GM19351 (cell line): Measurements from ENCODE around the gene SHC1.

Experiments
- ATAC-seq: cut with Tn5 transposase; IDR thresholded peaks from one replicate; pipeline ENCODE4 v1.9.1; 2021; ENCODE audit warnings: mild to moderate bottlenecking, moderate library complexity; ENCODE audit not compliant: unreplicated experiment

The SHC1 gene

DNA sequence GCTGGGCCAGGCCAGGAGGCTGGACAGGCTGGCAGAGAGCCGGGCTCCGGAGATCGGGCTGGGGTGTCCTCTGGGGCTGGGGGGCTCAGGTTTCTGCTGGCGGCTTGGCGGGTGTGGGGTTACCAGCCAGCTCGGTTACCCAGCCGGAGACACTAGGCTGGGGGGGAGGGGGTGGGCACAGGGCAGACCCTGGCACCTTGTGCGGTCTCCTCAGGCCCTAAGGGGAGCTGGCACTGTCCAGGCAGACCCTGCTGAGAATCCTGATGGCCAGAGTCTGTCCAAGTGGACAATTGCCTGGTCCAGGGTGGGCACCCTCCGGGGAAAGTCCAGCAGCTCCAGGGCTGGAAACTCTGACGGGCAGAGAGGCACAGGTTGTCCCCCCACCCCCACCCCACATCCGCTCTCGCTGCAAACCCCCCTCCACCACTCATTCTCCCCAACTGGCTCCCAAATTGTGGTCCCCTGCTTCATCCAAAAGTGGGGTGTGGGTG lies 38.7 kb upstream of the SHC1 start:
- ATAC-seq = no peak

DNA sequence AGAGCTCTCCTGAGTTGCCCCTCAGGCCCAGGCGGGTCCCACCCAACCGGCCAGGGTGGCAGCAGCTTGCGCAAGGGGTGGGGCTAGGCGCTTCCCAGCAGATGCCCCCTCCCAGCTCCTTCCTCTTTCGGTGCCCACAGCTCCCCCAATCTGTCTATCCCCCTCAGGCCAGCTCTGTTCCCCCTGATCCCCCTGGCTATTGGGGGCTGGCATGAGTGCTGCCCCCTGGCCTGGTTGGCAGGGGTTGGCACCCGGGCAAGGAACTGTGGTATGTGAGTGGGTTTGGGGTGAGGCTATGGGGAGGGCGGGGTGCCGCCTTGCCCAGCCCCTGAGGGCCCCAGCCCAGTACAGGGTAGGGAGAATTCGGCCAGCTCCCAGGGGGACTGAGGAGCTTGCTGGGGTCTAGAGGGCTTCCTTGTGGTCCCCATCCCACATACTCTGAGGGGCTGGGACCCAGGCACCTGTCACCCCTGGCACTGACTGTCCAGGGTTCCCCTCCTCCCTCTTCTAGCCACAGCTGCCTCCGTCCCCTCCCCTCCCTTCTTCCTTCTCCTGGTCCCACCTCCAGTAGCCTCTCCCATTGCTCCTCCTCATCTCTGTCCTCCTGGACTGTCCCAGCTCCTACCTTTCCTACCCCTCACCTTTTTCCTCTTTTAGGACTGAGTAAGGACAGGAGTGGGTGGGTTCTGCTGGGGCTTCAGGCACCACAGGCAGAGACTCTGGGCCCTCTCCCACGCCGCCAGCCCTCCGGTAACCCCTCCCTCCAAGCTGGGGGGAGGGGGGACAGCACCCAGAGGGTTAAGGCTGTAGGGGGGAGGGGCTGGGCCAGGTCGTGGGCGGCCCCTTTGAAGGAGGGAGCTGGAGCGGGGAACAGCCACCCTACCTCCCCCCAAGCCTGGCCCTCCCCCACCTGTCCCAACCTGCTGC lies 37.7 kb upstream of the SHC1 start:
- no peak for ATAC-seq

DNA sequence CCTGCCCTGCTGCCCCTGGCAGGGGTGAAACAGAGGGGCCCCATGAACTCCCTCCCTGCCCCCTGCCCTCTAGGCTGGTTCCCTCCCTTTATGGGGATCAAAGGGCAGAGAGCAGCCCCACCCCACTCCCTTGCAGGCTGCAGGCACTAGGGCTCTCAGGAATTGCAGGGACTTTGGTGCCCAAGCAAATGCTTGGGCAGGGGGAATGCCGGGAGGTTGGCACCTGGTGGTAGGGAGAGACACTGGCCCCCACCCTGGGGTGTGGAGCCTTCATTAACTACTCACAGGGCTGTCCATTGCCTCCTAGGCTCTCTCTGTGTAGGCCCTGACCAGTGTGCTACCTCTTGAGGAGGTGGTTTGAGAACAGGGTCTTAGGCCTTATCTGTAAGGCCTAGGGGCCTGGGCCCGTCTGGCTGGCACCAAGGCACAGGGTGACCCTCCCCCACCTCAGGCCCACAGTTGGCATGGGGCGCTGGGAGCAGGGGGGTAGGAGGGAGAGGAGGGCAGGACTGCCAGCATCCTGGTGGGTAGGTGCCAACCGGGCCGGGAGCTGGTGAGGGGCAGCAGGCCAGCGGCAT lies 36.8 kb upstream of the SHC1 start:
- no peak for ATAC-seq

DNA sequence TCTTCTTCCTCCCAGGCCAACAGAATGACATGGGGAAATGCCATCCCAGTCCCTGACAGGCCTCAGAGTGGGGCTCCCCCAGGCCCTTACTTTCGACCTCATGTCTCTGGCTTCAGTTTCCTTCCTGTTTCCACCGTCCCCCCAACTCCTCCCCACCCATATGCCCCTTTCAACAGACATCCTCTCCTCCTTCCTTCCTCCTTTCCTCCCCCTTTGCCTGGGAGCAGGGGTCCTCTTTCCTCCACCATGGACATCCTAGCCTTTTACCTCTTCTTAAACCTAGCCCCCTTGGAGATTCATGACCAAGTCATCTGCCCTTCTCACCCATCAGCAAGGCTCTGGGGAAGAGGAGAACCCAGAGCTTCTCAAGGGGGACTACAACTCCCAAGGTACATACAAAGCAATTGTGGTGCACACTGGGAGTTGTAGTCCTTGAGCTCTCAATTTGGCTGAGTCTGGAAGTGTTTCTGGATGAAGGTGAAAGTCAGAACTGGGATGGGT lies 36.1 kb upstream of the SHC1 start:
- no peak for ATAC-seq

DNA sequence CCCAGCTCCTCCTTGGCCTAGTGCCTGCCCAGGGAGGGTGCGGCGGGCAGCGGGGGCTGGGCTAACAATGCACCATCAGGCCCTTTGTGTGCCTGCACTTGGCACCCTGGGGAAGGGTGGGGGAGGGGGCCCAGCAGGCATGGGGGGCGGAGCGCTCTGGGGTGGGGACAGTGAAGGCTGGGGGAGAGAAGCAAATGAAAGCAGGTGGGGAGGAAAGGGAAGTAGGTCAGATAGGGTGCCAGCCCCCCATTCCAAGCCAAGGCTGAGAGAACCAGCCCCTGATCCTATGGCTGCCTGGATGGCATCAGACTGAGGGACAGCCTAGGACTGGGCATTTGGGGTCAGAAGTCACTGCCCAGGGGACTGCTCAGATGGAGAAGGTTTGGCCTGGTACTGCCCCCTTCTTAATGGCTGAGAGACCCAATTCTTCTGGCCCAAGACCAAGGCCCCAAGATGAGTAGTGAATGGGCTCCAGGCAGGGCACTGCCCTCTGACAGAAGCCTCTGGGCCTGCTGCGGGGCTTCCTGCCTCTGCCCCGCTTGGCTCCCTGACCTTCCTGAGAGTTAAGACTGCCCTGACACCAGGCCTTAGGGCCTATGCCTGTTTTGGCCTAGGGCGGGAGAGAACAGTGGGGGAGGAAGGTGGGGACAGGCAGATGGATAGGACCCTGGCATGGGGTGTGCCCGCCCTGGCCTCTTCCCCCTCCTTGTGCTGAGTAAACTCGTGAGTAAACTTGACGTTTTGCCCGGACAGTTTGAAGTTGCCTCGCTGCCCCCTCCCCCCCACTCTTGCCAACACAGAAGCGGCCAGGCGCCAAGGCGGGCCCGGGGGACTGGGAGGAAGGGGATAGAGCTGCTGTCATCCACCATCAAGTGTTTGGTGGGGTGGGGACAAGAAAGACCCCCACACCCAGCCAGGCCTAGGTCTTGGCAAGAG lies 34.8 kb upstream of the SHC1 start:
- no peak for ATAC-seq

DNA sequence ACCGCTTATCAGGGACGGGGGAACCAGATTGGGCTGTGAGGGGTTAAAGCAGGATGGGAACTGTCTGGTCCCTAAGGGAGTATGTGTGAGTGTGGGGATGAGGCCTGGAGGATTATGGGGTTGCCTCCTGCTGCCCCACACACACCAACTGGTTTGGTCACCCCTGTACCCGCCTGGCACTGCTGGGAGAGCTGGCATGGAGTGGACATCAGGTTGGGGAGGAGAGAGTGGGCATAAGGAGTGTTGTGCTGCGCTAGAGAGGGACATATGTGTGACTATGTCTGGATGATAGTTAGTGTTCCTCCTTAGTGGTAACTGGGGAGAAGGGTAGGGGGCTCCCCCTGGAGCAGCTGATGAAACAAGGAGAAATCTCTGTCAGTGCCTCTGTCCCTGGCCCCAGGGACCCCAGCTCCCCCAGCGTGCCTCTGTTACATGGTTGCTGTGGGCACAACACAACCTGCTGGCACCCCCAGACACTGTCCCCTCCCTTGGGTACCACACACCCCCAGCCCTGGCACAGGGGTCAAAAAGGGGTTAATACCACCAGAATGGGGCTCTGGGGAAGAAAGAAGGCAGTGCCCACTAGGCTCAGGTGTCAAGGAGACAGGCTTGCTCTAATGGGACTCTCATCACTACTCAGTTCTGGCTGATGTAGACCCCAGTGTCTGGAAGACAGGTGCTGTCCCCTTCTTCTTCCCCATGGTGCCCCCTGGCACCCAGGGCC lies 34.0 kb upstream of the SHC1 start:
- no peak for ATAC-seq

DNA sequence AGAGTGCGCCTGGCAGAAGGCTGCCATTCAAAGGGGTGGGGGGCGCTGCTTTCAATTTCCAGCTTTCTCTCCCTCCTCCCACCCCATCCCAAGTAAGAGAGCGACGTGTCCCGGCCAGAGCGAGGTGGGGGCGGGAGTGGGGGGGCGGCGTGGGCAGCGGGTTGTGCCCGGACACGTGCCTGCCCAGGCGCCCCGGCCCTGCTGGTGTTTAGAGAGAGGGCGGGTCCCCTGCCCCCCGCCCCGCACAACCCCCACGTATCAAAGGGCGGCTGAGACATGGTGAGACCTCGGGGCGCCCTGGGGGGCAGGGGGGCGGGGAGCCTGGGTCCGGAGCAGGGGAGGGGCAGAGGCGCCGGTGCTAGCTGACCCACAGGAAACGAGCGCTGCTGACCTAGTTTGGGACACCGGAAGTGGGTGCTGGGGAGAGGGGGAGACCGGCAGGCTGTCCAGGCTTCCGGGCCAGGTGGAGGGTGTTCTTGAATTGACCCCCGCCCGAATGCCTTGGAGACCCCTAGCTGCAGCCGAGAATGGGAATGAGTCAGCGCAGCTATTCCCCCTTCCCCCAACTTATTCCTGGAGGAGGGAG lies 33.3 kb upstream of the SHC1 start:
- ATAC-seq = no peak

DNA sequence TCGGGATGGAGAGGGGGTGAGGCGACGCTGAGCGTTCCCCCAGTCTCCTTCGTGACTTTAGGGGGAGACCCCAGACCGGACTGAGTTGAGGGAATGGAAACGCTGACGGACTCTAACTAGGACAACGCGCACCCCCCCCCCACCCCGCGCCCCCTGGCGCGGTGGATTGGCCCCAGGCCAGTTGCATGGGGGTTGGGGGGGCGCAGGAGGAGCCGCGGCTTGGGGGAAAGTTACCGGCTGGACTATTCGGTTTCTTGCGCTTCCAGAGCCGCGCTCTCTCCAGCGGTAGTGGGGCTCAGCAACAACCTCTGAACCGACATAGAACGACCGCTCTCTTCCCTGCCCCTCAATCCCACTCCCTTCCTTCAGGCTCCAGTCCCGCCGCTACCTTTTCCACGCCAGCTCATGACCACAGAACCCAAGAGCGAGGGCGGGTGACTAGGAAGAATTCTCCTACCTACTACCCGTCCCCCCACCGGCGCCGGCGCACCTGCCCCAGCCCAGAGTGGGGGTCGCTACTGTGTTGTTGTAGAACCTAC lies 32.7 kb upstream of the SHC1 start:
- ATAC-seq = no peak

DNA sequence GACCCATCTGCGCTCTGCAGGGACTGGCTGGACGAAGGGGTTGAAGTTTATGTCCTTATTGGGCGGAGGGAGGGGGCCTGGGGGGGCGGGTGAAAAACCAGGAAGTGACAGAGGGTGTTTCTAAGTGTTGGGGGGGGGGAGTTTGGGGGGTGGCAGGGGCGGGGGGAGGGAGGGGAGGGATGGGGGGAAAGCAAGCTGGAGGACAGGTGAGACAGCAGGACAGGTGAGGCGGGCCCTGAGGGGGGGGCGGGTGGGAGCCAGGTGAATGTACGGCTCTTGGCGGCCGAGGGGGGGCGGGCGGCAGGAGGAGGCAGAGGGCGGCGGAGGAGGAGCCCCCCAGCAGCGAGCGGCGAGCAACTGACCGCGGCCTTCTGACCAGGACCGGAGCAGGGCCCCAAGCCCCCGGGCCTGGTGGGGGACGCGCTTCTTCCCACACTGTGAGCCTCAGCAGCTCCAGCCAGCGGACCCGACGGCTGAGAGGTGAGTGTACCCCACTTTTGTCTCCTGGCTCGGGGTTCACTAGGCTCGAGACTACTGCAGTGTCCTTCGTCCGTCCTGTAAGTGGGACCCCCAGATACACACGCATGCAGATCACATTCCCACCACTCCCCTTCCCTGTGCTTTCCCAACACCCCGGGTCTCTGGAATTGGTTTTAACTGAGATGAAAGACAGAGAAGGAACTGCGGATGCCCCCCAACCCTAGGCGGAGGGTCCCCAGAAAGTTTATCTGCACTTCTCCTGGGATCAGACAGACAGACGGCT lies 32.1 kb upstream of the SHC1 start, which contains the start of gene ZBTB7B:
ZBTB7B (plus strand) TSS at position 339 of the 763 bp plus-strand sequence. CDS start 11,859 bp downstream, outside the sequence.
- no peak for ATAC-seq

DNA sequence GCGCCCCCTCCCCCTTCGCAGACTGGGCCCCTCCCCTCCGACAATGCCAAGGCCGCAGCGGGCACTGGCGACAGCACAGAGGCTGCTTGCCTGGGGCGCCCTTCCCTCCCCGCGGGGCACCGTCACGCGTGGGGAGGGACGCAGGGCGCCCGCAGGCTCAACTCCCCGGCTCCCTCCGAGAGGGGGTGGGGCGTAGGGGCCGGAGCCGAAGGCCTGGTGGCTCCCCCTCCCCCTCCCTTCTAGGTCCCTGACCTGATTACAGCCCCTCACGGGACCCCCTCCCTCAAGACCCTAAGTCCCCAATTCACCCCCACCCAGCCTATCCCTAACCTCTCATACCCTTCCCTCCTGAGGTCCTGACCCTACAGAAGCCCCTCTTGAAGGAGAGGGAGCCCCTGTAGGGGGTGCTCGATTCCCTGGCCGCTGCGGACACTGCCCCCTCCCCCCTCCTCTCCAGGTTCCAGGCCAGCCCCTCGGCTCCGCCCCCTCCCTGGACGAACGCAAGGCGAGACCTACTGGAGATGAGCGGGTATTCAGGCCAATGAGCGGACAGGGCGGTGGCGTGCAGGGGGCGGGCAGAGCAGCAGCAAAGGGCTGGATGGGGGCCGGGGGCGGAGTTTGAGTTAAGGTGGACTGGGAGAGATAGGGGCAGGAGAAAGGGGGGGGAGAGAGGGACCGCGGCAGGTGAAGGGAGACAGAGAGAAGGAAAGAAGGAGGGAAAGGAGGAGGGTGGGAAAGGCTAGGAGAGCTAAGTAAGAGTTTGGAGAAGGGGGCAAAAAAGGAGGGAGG lies 31.3 kb upstream of the SHC1 start:
- peak; percentile 49 for ATAC-seq

DNA sequence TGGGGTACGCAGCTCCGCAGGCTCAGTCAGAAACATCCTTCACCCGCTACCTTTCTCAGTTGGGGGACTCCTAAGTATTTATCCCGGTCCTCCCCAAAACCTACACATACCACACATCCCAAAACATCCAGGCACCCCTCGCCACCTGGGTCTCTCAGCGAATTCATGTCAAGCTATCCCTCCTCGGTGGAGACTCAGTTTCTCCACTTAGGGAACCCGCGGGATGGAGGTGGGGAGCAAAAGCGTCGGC lies 30.8 kb upstream of the SHC1 start:
- ATAC-seq = no peak

DNA sequence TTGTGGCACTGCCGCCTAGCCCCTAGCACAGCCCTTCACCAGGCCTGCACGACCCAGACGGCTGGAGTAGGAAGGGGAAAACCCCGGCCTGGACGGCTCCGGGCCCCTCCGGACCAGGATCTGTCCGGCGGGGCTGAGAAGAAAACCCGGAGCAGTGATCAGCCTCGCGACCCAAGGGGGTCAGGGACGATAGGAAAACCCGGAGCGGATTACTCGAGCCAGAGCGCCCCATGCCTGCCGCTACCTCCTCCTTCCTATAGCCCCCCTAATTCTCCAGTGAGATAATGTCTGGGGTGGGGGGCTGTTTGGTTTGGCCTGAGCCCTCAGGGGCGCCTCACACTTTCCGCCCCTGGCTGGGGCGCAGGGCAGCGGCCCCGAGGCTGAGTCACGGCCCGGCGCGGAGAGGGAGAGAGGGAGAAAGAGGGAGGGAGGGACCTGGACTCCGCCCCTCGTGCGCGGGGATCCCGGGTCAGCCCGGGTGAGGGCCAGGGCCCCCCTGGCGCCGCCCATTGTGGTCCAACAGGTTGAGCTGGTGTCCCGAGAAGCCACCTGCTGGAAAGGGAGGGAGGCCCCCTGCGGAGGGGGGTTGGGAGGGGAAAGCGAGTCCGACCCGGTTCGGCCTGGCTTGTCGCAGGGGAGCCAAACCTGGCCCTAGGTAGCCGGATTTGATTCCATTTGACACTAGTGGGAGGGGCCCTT lies 30.3 kb upstream of the SHC1 start:
- ATAC-seq = peak; percentile 49

DNA sequence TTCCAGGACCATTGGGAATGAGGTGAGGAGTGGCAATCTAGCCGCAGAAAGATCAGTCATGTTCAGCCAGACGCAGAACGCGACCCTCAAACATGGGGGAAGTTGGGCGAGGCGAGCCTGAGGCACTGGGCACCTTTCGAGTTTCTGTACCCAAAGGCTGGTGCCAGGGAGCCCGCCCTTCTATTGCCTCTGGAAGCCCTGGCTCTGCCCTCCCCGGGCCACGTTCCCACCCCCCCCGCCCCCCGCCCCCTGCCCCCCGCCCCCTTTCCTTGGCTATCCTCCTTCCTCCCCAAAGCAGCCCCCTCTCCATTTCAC lies 29.8 kb upstream of the SHC1 start:
- ATAC-seq = no peak

DNA sequence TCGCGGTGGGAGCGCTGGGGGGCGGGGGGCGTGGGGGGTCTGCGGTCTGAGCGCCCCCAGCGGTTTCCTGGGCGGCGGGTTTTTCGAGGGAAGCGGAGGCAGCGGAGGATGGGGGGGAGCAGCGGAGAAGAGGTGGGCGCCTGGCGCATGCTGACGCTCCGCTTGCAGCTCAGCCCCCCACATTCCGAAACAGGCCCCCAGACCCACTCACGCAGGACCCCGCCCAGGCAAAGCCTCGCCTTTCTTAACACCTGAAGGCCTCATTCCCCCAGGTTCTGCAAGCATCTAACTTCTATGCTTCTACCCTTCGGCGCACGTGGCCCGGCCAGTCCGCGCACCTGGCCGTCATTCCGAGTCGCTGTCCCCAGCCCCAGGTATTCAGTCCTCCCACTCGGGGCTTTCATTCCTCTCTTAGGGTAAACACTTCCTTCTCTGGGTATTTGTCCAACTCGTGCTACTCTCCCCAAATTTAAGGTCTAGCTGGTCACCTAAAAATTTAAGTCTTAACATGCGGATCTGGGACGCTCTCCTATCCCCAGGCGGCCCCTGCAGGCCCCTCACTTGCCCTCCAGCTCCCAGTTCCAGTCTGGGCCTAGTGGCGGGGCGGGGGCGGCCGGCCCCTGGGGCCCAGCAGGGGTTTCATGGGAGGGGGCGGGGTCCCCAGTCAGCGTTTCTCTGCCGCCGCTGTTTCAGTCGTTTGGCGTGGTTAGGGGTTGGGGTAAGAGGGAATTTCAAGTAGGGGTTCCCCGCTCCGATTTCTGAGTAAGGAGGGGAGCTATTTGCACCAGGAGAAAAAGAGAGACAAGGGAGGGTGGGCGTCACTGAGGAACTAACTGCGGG lies 29.2 kb upstream of the SHC1 start:
- ATAC-seq = no peak

DNA sequence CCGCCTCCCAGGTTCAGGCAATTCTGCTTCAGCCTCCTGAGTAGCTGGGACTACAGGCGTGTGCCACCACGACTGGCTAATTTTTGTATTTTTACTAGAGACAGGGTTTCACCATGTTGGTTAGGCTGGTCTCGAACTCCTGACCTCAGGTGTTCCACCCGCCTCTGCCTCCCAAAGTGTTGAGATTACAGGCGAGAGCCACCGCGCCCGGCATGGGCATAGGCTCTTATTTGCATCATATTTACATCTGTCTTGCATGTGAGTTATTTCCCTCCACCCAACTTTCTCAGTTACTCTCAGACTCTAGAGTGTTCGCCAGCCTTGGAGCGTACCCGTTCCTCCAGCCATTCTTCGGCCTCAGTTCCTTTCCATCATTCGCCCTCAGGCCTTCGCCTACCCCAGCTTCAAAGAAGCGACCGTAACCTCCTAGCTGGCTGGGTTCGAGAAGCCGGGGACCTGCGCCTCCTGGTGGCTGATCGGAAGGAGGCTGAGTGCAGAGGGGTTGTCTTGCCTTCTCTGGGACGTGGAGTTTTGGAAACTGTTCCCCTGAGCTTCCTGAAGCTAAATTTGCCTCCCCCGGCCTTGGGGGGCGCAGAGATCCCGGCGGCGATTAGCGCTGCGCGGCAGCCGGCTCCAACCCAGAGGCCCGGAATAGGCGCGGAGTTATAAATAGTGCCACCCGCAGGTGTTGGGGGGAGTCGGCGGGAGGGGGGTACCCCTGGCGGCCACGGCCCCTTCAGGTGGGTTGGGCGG lies 28.4 kb upstream of the SHC1 start:
- ATAC-seq = no peak

DNA sequence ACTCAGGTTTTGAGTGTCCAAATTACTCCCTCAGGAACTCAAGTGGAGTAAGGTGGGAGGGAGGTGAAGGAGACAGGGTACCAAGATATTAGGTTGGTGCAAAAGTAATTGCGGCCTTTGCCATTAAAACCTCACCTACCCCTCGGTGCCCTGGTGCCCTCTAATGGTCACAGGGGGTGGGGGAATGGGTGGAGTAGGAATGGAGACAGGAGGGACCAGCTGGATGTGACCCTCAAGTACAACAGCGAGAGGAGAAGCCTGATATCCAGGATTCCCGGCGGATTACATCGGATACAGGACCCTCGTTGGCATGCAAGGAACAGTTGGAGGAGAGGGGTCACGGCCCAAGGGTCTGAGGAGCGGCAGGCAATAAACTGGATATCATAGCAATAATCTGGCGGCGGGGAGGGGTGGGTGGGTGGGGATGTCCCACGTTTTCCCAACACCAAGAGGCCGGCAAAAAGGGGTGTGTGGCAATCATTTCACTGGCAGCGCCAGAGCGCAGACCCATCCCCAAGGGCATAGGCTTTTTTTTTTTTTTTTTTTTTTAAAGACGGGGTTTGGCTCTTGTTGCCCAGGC lies 27.7 kb upstream of the SHC1 start:
- ATAC-seq = no peak
